Trophoblast cell (in vitro differentiated cells and primary cell): ENCODE data around the gene PALMD.

Source experiments
- DNase-seq, 2 donors: peaks; one replicate each; pipeline ENCODE4 v3.0.0-alpha.2; 2016
- H2AFZ ChIP-seq: 2 replicates; pipeline ENCODE4 v1.6.1; 2013; ENCODE audit warnings: low read length, moderate library complexity, mild to moderate bottlenecking; ENCODE audit not compliant: insufficient read depth, poor library complexity
- H2AK5ac ChIP-seq: 2 replicates; pipeline ENCODE4 v1.6.1; 2013; ENCODE audit warnings: mild to moderate bottlenecking, low read length
- H2BK120ac ChIP-seq: 2 replicates; pipeline ENCODE4 v1.6.1; 2013; ENCODE audit warnings: low read length, mild to moderate bottlenecking, moderate library complexity; ENCODE audit not compliant: insufficient read depth, poor library complexity
- H2BK12ac ChIP-seq: 2 replicates; pipeline ENCODE4 v1.6.1; 2013; ENCODE audit warnings: mild to moderate bottlenecking, low read length, moderate library complexity
- H2BK5ac ChIP-seq: 2 replicates; pipeline ENCODE4 v1.6.1; 2013; ENCODE audit warnings: low read length, low read depth, moderate library complexity, mild to moderate bottlenecking; ENCODE audit not compliant: poor library complexity
- H3K14ac ChIP-seq: 2 replicates; pipeline ENCODE4 v1.6.1; 2013; ENCODE audit warnings: mild to moderate bottlenecking, low read length
- H3K18ac ChIP-seq: 2 replicates; pipeline ENCODE4 v1.6.1; 2013; ENCODE audit warnings: mild to moderate bottlenecking, low read length
- H3K23ac ChIP-seq: 2 replicates; pipeline ENCODE4 v1.6.1; 2013; ENCODE audit warnings: low read length
- H3K27ac ChIP-seq: 2 replicates; pipeline ENCODE4 v1.5.1; 2013; ENCODE audit warnings: low read depth, mild to moderate bottlenecking, inconsistent platforms, low read length, moderate library complexity
- H3K27me3 ChIP-seq: 2 replicates; pipeline ENCODE4 v1.6.1; 2013; ENCODE audit warnings: inconsistent platforms, mild to moderate bottlenecking, low read length, moderate library complexity; ENCODE audit not compliant: insufficient read depth
- H3K36me3 ChIP-seq, 2 experiments: 1 replicate in 1 of 2; 2 replicates in 1 of 2; pipeline ENCODE4 v1.6.1; 2013; ENCODE audit warnings: low read length in 2 of 2, mild to moderate bottlenecking in 2 of 2, moderate library complexity in 1 of 2; ENCODE audit not compliant: insufficient read depth in 2 of 2, control insufficient read depth in 1 of 2
- H3K4ac ChIP-seq: 2 replicates; pipeline ENCODE4 v1.6.1; 2013; ENCODE audit warnings: low read depth, mild to moderate bottlenecking, low read length, moderate library complexity
- H3K4me1 ChIP-seq, 2 experiments: 1 replicate in 1 of 2; 2 replicates in 1 of 2; pipeline ENCODE4 v1.6.1; 2013; ENCODE audit warnings: low read length in 2 of 2, mild to moderate bottlenecking in 2 of 2, moderate library complexity in 1 of 2; ENCODE audit not compliant: insufficient read depth in 2 of 2, control insufficient read depth in 1 of 2
- H3K4me2 ChIP-seq: 2 replicates; pipeline ENCODE4 v1.6.1; 2013; ENCODE audit warnings: inconsistent platforms, mild to moderate bottlenecking, low read length, moderate library complexity
- H3K4me3 ChIP-seq: 2 replicates; pipeline ENCODE4 v1.5.1; 2013; ENCODE audit warnings: mild to moderate bottlenecking, low read depth, low read length, inconsistent platforms
- H3K79me1 ChIP-seq: one replicate; pipeline ENCODE4 v1.6.1; 2013; ENCODE audit warnings: low read length
- H3K79me2 ChIP-seq: 2 replicates; pipeline ENCODE4 v1.6.1; 2013; ENCODE audit warnings: low read length, mild to moderate bottlenecking; ENCODE audit not compliant: control insufficient read depth, insufficient read depth, poor library complexity
- H3K9ac ChIP-seq: 2 replicates; pipeline ENCODE4 v1.6.1; 2013; ENCODE audit warnings: mild to moderate bottlenecking, low read length
- H3K9me3 ChIP-seq: 2 replicates; pipeline ENCODE4 v1.6.1; 2013; ENCODE audit warnings: low read depth, mild to moderate bottlenecking, control low read depth, inconsistent platforms, low read length; ENCODE audit not compliant: insufficient read depth
- H4K12ac ChIP-seq: 2 replicates; pipeline ENCODE4 v1.6.1; 2013; ENCODE audit warnings: low read depth, mild to moderate bottlenecking, low read length, moderate library complexity
- H4K8ac ChIP-seq: 2 replicates; pipeline ENCODE4 v1.6.1; 2013; ENCODE audit warnings: low read depth, mild to moderate bottlenecking, low read length, moderate library complexity
- H4K91ac ChIP-seq: one replicate; pipeline ENCODE4 v1.6.1; 2013; ENCODE audit warnings: low read depth, mild to moderate bottlenecking, low read length, moderate library complexity
- WGBS: extraction: QIAGEN DNeasy Blood & Tissue Kit; methylation state at CpG from one replicate; pipeline ENCODE4 v1.1.7; 2013; ENCODE audit warnings: missing lambda C conversion rate; ENCODE audit not compliant: insufficient read length, insufficient coverage; ENCODE audit errors: extremely low coverage; 5-methylcytosine and 5-hydroxymethylcytosine counted together

The PALMD gene

DNA sequence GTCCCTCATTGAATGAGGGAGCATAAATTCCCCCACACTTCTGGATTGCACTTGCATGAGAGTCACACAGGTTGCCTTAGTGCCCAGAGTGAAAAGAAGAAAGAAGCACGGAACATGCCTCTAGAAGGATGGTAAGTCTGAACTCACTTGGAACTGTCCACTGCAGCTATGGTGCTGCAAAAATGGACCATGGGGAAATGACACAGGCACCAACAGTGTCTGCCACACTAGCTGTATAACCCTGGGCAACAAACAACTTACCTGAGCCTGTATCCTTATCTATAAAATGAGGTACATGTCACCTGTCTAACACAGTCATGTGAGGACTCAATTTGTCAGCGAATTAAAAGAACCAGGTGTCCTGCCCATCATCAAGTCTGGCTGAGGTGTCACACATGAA is 50.7 kb downstream of the PALMD start:
- Histone ChIP-seq H2BK12ac (no peak overlapping the region), H2BK120ac (no peak overlapping the region), H3K4me2 (no peak overlapping the region), H3K36me3 (no peaks in the 10 kb centered on the region), H3K4ac (no peak overlapping the region), H3K14ac (no peak overlapping the region), H3K79me1 (no peaks in the 10 kb centered on the region), H3K79me2 (no peaks in the 10 kb centered on the region), H3K4me3 (no peak overlapping the region), H4K12ac (no peak overlapping the region), H2BK5ac (no peak overlapping the region), H3K9ac (no peak overlapping the region), H3K4me1 (peaks cover 0 to 2% of the 10 kb centered on the region in 2 experiments), H3K9me3 (no peaks in the 10 kb centered on the region), H3K27me3 (no peaks in the 10 kb centered on the region), H2AFZ (no peak overlapping the region), H4K8ac (no peak overlapping the region), H4K91ac (no peak overlapping the region), H3K27ac (no peak overlapping the region), H3K18ac (no peak overlapping the region), H2AK5ac (no peak overlapping the region), H3K23ac (no peak overlapping the region)
- no CpG with 5 or more reads among the region's 2 CpGs for WGBS
- DNase-seq = no peak

DNA sequence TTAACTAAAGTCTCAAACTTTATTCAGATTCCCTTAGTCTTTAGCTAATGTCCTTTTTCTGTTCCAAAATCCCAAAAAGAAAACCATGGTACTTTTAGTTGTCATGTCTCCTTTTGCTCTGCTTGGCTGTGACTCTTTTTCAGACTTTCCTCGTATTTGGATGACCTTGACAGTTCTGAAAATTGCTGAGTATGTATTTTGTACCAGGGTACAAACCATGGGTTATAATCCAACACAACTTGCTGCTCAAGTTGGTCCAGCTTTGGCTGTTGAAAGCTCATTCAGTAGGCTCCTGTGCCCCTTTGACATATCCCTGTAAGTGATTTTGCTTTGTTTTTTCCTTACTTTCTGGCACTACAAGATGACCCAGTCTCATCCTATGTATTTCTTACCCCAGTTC is 51.7 kb downstream of the PALMD start:
- no CpG with 5 or more reads among the region's 1 CpG for WGBS
- Histone ChIP-seq H4K12ac (no peak overlapping the region), H4K91ac (no peak overlapping the region), H3K79me2 (no peaks in the 10 kb centered on the region), H2AFZ (no peak overlapping the region), H3K4me2 (no peak overlapping the region), H3K18ac (no peak overlapping the region), H3K9ac (no peak overlapping the region), H4K8ac (no peak overlapping the region), H3K27me3 (no peaks in the 10 kb centered on the region), H2AK5ac (no peak overlapping the region), H3K9me3 (no peaks in the 10 kb centered on the region), H2BK120ac (no peak overlapping the region), H3K27ac (no peak overlapping the region), H3K79me1 (no peaks in the 10 kb centered on the region), H3K14ac (no peak overlapping the region), H2BK12ac (no peak overlapping the region), H3K4ac (no peak overlapping the region), H3K23ac (no peak overlapping the region), H2BK5ac (no peak overlapping the region), H3K4me1 (no peaks in the 10 kb centered on the region), H3K4me3 (no peak overlapping the region), H3K36me3 (no peaks in the 10 kb centered on the region)
- DNase-seq = no peak

DNA sequence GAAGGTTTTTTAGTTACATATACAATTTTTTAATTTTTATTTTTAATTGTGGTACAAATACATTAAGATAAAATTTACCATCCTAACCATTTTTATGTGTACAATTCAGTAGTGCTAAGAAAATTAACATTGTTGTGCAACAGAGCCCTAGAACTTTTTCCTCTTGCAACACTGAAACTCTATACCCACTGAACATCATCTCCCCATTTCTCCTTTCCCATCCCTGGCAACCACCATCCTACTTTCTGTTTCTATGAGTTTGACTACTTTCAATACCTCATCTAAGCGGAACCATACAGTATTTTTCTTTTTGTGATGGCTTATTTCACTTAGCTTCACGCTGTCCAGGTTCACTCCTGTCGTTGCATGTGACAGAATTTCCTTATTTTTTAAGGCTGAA is 54.1 kb downstream of the PALMD start:
- Histone ChIP-seq H2BK12ac (no peak overlapping the region), H3K27me3 (no peaks in the 10 kb centered on the region), H3K9me3 (no peaks in the 10 kb centered on the region), H3K4ac (no peak overlapping the region), H3K23ac (no peak overlapping the region), H3K4me3 (no peak overlapping the region), H2AK5ac (no peak overlapping the region), H4K91ac (no peak overlapping the region), H3K9ac (no peak overlapping the region), H2AFZ (no peak overlapping the region), H3K18ac (no peak overlapping the region), H3K4me2 (no peak overlapping the region), H4K12ac (no peak overlapping the region), H3K27ac (no peak overlapping the region), H3K79me2 (no peaks in the 10 kb centered on the region), H3K4me1 (no peaks in the 10 kb centered on the region), H3K14ac (no peak overlapping the region), H4K8ac (no peak overlapping the region), H2BK120ac (no peak overlapping the region), H3K36me3 (peaks cover 0 to 5% of the 10 kb centered on the region in 2 experiments), H2BK5ac (no peak overlapping the region), H3K79me1 (no peaks in the 10 kb centered on the region)
- no CpG with 5 or more reads among the region's 3 CpGs for WGBS
- DNase-seq = no peak

DNA sequence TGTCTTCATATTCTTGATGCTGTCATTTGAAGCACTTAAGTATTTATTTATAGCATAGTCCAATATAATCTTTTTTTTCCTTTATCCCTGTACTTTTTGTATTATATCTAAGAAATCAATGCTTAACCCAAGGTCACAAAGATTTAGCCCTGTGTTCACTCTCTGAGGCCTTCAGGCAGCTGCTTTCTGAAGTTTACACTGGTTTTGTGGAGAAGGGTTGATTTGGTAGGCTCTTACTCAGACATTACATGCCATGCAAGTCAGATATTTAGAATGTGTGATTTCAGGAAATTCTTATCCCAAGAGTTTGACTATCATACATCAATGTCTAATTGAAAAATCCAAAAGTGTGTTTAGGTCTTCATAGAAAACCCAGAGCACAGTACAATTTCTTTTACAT is 56.3 kb downstream of the PALMD start:
- Histone ChIP-seq H2AK5ac (no peak overlapping the region), H2BK12ac (no peak overlapping the region), H3K14ac (no peak overlapping the region), H4K91ac (no peak overlapping the region), H4K8ac (no peak overlapping the region), H3K9me3 (no peaks in the 10 kb centered on the region), H3K9ac (no peak overlapping the region), H3K27ac (no peak overlapping the region), H3K79me2 (no peaks in the 10 kb centered on the region), H4K12ac (no peak overlapping the region), H3K27me3 (no peaks in the 10 kb centered on the region), H3K4ac (no peak overlapping the region), H2AFZ (no peak overlapping the region), H3K23ac (no peak overlapping the region), H3K79me1 (no peaks in the 10 kb centered on the region), H2BK5ac (no peak overlapping the region), H2BK120ac (no peak overlapping the region), H3K4me3 (no peak overlapping the region), H3K18ac (no peak overlapping the region), H3K4me2 (no peak overlapping the region), H3K36me3 (peaks cover 0 to 5% of the 10 kb centered on the region in 2 experiments), H3K4me1 (no peaks in the 10 kb centered on the region)
- no peak for DNase-seq
